Keratinocyte (primary cell): Measurements from ENCODE around the gene REV3L. TPM values are rescaled to one million over a fixed set of nuclear protein-coding genes. Genes with fewer than 3 reads are reported as not detected.

Experiments used
- DNase-seq: peaks from one replicate; pipeline ENCODE4 v3.0.0-alpha.2; 2011; ENCODE audit warnings: low read depth, missing footprints, low spot score
- FAIRE-seq: peaks from 2 replicates; lab custom pipeline; 2011; peaks lifted over from hg19 to GRCh38; lab: Jason Lieb, UNC
- H2AFZ ChIP-seq: 2 replicates; pipeline ENCODE4 v1.6.0; 2012; ENCODE audit warnings: low read length, control low read depth, inconsistent platforms; ENCODE audit not compliant: control insufficient read depth
- H3K27ac ChIP-seq: 2 replicates; pipeline ENCODE4 v1.5.1; 2011; ENCODE audit warnings: low read length; ENCODE audit not compliant: control insufficient read depth, insufficient read depth
- H3K27me3 ChIP-seq: 3 replicates; pipeline ENCODE4 v1.6.0; 2011; ENCODE audit warnings: low read length; ENCODE audit not compliant: control insufficient read depth, insufficient read depth; ENCODE audit errors: extremely low read depth
- H3K36me3 ChIP-seq, 2 experiments: 2 replicates in 1 of 2; 3 replicates in 1 of 2; pipeline ENCODE4 v1.5.1; 2011; ENCODE audit warnings: low read length in 2 of 2, mild to moderate bottlenecking in 1 of 2; ENCODE audit not compliant: control insufficient read depth in 2 of 2, insufficient read depth in 2 of 2; ENCODE audit errors: extremely low read depth in 1 of 2
- H3K4me1 ChIP-seq: 3 replicates; pipeline ENCODE4 v1.5.1; 2011; ENCODE audit warnings: low read length; ENCODE audit not compliant: control insufficient read depth, insufficient read depth; ENCODE audit errors: extremely low read depth
- H3K4me2 ChIP-seq: 3 replicates; pipeline ENCODE4 v1.6.0; 2011; ENCODE audit warnings: low read depth, low read length; ENCODE audit not compliant: control insufficient read depth, insufficient read depth; ENCODE audit errors: extremely low read depth
- H3K4me3 ChIP-seq, 3 experiments: fragments of 200-600 bp in 1 of 3; sonication (generic) in 1 of 3; 2 replicates in 2 of 3; 3 replicates in 1 of 3; pipeline ENCODE4 v1.5.1; 2011 to 2016; ENCODE audit warnings: low read length in 3 of 3, mild to moderate bottlenecking in 3 of 3, control low read depth in 2 of 3, inconsistent platforms in 1 of 3, low read depth in 1 of 3, mixed read lengths in 1 of 3, mixed run types in 1 of 3, moderate library complexity in 1 of 3; ENCODE audit not compliant: control insufficient read depth in 2 of 3, insufficient read depth in 2 of 3; ENCODE audit errors: extremely low read depth in 1 of 3
- H3K79me2 ChIP-seq: 2 replicates; pipeline ENCODE4 v1.6.0; 2012; ENCODE audit warnings: low read length; ENCODE audit not compliant: control insufficient read depth, insufficient read depth
- H3K9ac ChIP-seq: 3 replicates; pipeline ENCODE4 v1.6.0; 2011; ENCODE audit warnings: low read length; ENCODE audit not compliant: control insufficient read depth, insufficient read depth; ENCODE audit errors: extremely low read depth
- H3K9me1 ChIP-seq: 3 replicates; pipeline ENCODE4 v1.6.0; 2011; ENCODE audit warnings: low read length; ENCODE audit not compliant: control insufficient read depth, insufficient read depth; ENCODE audit errors: extremely low read depth
- H3K9me3 ChIP-seq: 2 replicates; pipeline ENCODE4 v1.5.1; 2012; ENCODE audit warnings: low read depth, low read length; ENCODE audit not compliant: control insufficient read depth
- H4K20me1 ChIP-seq: 3 replicates; pipeline ENCODE4 v1.6.0; 2011; ENCODE audit warnings: low read length; ENCODE audit not compliant: control insufficient read depth, insufficient read depth; ENCODE audit errors: extremely low read depth
- EZH2 ChIP-seq: IDR thresholded peaks from one replicate; pipeline ENCODE4 v1.6.1; 2012; ENCODE audit warnings: inconsistent platforms, mild to moderate bottlenecking, low read length, moderate library complexity
- dilution Hi-C: fragments of 300-500 bp; cut with MboI; formaldehyde crosslinking; loops from one replicate; pipeline ENCODE4 v1.7.0; 2020; ENCODE audit warnings: low sequenced_read_pairs; ENCODE audit not compliant: extremely low pct_ligation_motif_present
- polyA plus RNA-seq, 5 experiments: library from polyadenylated mRNA; depleted of rRNA in 3 of 5; stranded (reverse) in 3 of 5; stranded (forward) in 1 of 5; unstranded in 1 of 5; fragments of >200 nt; gene quantifications; 1 replicate in 1 of 5; 2 replicates in 3 of 5; 3 replicates in 1 of 5; pipeline versions ENCODE4 v1.2.1 to v1.2.3, GENCODE V29; 2011 to 2012; ENCODE audit warnings: missing spikeins in 2 of 5, low read depth in 1 of 5, low replicate concordance in 1 of 5
- TF ChIP-seq, protein P1 (sequence below), 3 experiments: IDR thresholded peaks in 1 of 3; conservative IDR thresholded peaks in 1 of 3; optimal IDR thresholded peaks in 1 of 3; 2 replicates in 2 of 3; 3 replicates in 1 of 3; pipeline versions ENCODE3 to v1.5.1; 2011; ENCODE audit warnings: low read length in 3 of 3, mild to moderate bottlenecking in 3 of 3, moderate library complexity in 2 of 3, control low read depth in 1 of 3, inconsistent platforms in 1 of 3; ENCODE audit not compliant: insufficient read depth in 2 of 3; ENCODE audit errors: extremely low read depth in 1 of 3

Gene REV3L
- polyA plus RNA-seq, 1 donor (not counting 4 experiments of a cell fraction or from before 2014, with no cell fraction given), result 9.5 TPM

DNA sequence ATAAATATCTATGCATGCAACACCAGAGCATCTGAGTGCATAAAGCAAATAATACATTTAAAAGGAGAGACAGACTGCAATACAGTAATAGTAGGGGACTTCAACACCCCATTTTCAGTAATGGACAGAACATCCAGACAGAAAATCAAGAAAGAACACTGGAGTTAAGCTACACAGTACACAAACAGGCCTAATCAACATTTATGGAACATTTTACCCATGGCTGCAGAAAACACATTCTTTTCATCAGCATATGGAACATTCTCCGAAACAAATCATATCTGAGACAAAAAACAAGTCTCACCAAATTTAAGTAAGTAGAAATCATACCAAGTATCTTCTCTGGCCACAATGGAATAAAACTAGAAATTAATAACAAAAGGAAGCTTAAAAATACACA lies 50.5 kb downstream of the REV3L start:
- dilution Hi-C loops, result no loop called here
- Histone ChIP-seq H3K9ac (no peak overlapping the region), H3K27me3 (no peaks in the 10 kb centered on the region), H3K9me1 (no peaks in the 10 kb centered on the region), H4K20me1 (no peaks in the 10 kb centered on the region), H3K4me1 (peaks cover 8% of the 10 kb centered on the region), H3K36me3 (no peaks in the 10 kb centered on the region), H2AFZ (no peak overlapping the region), H3K9me3 (no peaks in the 10 kb centered on the region), H3K4me3 (no peak overlapping the region), H3K27ac (no peak overlapping the region), H3K4me2 (no peak overlapping the region), H3K79me2 (peaks cover 48% of the 10 kb centered on the region)
- FAIRE-seq (no peak), DNase-seq (no peak)
- TF ChIP-seq, protein P1, sequence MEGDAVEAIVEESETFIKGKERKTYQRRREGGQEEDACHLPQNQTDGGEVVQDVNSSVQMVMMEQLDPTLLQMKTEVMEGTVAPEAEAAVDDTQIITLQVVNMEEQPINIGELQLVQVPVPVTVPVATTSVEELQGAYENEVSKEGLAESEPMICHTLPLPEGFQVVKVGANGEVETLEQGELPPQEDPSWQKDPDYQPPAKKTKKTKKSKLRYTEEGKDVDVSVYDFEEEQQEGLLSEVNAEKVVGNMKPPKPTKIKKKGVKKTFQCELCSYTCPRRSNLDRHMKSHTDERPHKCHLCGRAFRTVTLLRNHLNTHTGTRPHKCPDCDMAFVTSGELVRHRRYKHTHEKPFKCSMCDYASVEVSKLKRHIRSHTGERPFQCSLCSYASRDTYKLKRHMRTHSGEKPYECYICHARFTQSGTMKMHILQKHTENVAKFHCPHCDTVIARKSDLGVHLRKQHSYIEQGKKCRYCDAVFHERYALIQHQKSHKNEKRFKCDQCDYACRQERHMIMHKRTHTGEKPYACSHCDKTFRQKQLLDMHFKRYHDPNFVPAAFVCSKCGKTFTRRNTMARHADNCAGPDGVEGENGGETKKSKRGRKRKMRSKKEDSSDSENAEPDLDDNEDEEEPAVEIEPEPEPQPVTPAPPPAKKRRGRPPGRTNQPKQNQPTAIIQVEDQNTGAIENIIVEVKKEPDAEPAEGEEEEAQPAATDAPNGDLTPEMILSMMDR (optimal IDR thresholded peaks at IDR 0.05 in 1 of 3, IDR thresholded peaks at IDR 0.05 in 1 of 3, conservative IDR thresholded peaks at IDR 0.05 in 1 of 3; ENCODE audit: extremely low read depth in 1 of 3, insufficient read depth in 2 of 3, low read length in 3 of 3), result no peak
- TF ChIP-seq EZH2, result no peak

DNA sequence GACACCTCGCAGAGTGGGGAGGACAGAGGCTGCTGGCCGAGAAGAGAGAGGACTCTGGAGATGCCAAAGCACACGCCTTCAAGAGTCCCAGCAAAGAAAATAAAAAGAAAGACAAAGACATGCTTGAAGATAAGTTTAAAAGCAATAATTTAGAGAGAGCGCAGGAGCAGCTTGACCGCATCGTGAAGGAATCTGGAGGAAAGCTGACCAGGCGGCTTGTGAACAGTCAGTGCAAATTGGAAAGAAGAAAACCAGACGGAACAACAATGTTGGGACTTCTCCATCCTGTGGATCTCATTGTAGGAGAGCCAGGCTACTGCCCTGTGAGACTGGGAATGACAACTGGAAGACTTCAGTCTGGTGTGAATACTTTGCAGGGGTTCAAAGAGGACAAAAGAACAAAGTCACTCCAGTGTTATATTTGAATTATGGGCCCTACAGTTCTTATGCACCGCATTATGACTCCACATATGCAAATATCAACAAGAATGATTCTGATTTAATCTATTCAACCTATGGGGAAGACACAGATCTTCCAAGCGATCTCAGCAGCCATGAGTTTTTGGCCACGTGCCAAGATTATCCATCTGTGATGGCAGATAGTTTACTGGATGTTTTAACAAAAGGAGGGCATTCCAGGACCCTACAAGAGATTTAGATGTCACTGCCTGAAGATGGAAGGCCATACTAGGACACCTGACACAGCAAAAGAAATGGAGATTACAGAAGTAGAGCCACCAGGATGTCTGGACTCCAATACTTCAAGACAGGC lies 52.2 kb downstream of the REV3L start:
- H3K27ac ChIP-seq, result no peak overlapping the region
- H3K9ac ChIP-seq, result no peak overlapping the region
- H3K4me1 ChIP-seq, result peaks cover 23% of the 10 kb centered on the region
- H3K27me3 ChIP-seq, result no peaks in the 10 kb centered on the region
- H2AFZ ChIP-seq, result no peak overlapping the region
- H4K20me1 ChIP-seq, result no peaks in the 10 kb centered on the region
- no peaks in the 10 kb centered on the region for H3K36me3 ChIP-seq
- no peak for DNase-seq
- FAIRE-seq, result no peak
- dilution Hi-C loops, result no loop called here
- no peak overlapping the region for H3K4me3 ChIP-seq
- H3K9me3 ChIP-seq, result no peaks in the 10 kb centered on the region
- H3K79me2 ChIP-seq, result peaks cover 41% of the 10 kb centered on the region
- TF ChIP-seq, protein P1 (optimal IDR thresholded peaks at IDR 0.05 in 1 of 3, IDR thresholded peaks at IDR 0.05 in 1 of 3, conservative IDR thresholded peaks at IDR 0.05 in 1 of 3; ENCODE audit: extremely low read depth in 1 of 3, insufficient read depth in 2 of 3, low read length in 3 of 3), result no peak
- TF ChIP-seq EZH2, result no peak
- no peaks in the 10 kb centered on the region for H3K9me1 ChIP-seq
- no peak overlapping the region for H3K4me2 ChIP-seq
